NCI-H526 treated with DMSO at 0.1 percent for 48 hours (cell line): ENCODE data around the gene CCNYL1.
"Not testable (repeated sequence)": the region's sequence is repeated elsewhere in the genome, so short reads cannot be mapped to it uniquely, and the experiment has no call there.

ENCODE experiments used
- DNase-seq: peaks from one replicate; lab custom pipeline; 2025; lab: John Stamatoyannopoulos, UW

Gene CCNYL1

DNA sequence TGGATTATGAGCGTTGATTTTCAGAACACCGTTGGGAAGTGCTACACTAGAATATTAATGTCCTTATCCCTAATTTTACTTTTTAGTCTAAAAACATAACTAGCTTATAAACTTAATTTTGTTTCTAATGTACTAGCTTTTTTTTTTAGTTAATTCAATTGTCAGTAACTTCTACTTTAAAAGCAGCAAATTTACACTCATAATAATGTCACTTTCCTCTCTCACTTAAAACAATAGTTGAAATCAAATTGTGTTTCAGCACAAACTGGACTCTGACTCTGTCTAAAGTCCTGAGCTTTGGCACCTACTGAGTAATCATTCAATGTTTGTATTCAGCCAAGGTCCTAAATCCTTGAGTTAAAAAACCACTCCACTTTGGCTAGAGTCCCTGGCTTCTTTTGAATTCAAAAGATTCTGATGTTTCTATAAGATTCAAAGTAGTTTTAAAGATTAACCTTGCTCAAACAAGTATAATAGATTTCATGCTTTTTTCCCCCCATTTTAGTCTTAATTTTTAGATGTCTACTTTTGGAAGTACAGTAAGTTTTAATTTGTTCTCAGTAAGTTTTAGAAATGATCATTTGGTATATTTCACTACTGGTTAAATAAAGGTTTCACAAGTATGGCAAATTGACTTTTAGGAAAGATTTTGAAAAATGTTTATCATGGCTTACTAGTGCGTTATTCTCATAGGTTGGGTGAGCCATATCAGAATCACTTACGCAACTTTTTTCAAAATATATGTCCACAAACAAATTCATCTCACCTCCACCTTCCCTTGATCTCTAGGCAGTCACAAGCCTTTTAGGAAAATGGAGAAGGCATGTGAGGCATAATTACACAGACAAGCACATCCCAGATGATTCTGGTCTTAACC is 23.4 kb downstream of the CCNYL1 start:
- DNase-seq, result no peak

DNA sequence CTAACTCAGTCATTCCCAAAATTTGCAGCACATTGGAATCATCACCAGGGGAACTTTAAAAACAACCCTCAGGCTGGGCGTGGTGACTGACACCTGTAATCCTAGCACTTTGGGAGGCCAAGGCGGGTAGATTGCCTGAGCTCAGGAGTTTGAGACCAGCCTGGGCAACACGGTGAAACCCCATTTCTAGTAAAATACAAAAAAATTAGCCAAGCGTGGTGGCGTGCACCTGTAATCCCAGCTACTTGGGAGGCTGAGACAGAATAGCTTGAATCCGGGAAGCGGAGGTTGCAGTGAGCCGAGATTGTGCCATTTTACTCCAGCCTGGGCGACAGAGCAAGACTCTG is 24.0 kb downstream of the CCNYL1 start:
- not testable (repeated sequence) for DNase-seq

DNA sequence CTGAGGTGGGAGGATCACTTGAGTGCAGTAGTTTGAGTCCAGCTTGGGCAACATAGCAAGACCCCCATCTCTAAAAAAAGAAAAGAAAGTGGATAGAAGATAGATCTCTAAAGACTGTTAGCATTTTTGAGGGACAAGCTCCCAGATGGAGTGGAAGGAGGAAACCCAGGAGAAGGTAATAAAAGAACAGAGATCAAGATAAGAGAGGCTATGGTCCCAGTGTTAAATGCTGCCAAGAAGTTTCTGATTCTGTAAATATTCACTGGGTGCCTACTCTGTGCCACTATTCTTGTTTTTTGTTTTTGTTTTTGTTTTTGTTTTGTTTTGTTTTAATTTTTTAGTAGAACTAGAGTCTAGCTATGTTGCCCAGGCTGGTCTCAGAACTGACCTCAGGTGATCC is 32.1 kb downstream of the CCNYL1 start:
- no peak for DNase-seq

DNA sequence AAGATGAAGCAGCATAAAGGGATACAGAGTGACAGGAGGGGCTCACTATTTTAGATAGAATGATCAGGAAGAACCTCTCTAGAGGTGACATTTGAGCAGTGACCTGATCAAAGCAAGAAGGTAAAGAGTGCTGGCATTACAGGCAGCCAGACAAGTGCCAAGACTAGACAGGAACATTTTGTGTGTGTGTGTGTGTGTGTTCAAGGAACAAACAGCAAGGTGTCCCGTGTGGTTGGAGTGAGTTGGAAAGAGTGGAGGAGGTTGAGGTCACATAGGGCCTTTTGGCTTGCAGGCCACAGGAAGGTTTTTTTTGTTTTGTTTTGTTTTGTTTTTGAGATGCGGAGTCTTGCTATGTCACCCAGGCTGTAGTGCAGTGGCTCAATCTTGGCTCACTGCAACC is 32.6 kb downstream of the CCNYL1 start:
- no peak for DNase-seq

DNA sequence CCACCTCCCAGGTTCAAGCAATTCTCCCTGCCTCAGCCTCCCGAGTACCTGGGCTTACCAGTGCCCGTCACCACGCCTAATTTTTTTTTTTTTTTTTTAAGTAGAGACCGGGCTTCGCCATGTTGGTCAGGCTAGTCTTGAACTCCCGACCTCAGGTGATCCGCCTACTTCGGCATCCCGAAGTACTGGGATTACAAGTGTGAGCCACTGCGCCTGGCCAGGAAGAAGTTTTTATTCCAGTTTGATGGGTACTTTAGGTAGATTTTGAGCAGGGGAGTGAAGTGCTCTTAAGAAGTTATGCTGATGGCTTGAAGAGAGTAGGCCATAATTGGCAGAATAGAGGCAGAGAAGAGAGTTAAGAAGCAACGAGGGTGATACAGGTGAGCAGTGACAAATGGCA is 33.0 kb downstream of the CCNYL1 start:
- no peak for DNase-seq

DNA sequence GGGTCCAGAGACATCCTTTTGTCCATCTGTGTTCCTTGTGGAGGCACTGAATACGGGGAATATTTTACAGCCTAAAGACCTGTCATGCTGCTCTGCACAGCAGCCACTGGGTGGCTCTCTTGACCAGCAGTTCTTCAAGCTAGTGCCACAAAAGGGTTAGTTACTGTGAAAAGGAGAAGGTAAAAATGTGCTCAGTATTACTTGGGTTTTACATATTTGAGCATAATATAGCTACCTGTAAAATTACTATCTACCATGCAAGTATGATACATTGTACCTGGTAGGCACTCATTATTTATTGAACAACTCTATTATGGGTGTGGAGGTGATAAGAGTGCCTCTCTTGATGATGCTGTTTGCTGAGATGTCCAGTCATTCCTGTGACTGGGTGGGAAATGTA is 34.7 kb downstream of the CCNYL1 start:
- peak; percentile 23 for DNase-seq

DNA sequence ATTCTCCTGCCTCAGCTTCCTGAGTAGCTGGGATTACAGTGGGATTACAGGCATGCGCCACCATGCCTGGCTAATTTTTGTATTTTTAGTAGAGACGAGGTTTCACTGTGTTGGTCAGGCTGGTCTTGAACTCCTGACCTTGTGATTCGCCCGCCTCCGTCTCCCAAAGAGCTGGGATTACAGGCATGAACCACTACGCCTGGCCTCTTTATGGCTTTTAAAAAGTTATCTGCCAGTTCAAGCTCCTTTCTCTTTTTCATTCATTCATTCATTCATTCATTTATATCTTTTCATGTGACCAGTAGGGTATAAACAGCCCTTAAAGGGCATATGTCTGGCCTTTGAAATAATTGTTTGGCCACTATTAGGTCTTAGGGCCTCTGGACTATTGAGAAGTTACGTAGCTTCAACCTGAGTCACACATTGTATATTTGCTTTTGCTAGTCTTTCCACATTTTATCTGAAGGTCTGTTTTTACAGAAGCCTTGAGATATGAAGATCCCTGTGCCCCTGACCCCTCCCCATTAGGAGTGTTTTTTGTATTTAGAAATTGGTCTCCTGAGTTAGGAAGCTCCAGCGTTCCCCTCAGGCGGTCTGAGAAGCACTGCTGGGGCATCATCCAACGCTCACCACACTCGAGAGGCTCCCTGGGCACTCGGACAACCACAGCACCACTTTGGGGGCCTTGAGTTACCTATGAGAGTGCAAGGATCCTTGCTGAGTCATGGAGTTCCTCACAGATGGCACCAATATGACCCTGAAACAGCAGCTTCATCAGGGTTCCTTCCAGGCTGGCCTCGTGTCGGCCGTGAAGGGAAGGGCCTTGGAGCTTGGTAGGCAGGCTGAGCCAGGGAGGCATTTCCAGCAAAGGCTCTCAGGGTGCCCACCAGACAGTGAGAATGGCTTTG is 36.5 kb downstream of the CCNYL1 start:
- DNase-seq, result no peak

DNA sequence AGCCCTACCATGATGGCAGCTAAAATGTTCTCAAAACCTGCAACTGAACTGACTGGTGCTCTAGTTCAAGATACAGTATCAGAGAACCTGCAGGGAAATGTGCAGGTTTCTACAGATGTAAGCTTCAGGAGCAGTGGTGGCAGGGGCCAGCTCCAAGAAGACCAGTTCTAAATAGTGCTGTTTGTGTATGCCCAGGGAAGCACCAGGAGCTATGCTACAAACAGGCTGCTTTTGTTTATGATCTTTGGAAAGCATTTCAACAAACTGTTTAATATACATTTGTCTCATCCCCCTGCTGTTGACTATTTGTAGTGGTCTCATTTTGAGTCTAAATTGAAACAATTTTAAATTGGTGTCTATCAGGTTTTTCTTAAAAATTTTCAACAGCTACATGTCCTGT is 37.6 kb downstream of the CCNYL1 start:
- no peak for DNase-seq

DNA sequence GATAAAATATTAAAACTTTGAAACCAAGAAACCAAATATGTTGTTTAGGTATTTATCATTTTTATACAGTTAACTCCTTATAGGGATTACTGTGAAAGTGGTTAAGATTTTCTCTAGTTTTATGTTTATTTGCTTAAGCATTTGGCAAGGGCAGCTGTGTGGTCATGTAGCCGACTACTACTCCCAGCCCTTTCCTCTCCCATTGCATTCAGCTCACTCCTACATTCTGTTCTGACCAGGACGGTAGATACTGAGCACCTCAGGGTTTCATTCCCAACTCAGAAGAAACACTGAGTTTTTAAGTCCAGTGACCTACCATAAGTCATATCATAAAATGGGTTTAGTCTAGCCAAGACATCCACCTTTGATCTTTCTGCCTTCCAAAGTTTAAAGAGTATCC is 38.4 kb downstream of the CCNYL1 start:
- no peak for DNase-seq

DNA sequence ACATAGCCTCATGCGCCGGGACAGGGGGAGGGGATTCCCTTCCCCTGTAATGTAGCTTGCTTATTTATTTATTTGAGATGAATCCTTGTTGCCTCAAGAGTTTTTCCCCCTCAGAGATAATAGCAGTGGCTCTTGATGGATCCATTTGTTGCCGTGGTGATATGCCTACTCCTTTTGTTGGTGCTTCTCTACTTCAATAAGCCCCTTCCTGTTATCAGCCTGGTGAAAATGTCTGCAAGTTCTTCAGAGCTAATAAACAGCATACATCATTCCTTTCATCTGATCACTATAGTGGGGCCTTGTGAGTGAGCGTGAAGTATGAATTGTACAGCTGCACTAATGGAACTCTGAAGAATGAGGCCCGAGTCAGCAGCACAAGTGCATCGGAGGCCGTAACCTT is 38.9 kb downstream of the CCNYL1 start:
- DNase-seq, result no peak

DNA sequence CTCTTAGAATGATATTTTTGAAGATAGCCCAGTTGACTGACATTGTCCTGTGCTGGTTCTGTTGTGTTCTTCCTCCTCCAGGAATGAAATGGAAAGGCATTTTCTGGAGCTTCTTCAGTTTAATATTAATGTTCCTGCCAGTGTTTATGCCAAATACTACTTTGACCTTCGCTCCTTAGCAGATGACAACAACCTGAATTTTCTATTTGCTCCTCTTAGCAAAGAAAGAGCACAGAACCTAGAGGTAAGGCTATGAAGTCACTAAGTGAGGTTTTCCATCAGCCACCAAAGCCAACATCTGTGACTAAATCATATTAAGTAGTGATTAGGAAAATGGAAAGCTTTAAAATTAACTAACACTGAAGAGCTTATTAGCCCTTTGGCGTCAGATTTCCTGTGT is 39.4 kb downstream of the CCNYL1 start:
- DNase-seq, result no peak

DNA sequence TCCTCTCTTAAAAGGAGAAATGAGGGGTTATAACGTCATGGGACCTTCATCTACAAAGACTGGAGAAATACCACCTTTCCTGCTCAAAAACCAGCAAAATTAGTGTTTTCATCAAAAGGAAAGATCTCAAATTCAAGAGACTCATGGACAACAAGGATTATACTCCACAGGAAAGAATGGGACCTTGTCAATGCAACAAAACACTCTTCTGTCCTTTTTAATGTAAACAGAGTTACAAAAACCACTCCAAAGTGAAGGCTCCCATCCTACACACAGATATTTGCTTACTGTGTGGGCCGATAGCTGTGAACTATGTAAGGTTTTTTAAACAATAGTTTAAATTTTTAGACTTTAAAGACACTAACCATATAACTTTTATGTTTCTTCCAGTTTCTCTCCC is 42.2 kb downstream of the CCNYL1 start:
- DNase-seq, result not testable (repeated sequence)

DNA sequence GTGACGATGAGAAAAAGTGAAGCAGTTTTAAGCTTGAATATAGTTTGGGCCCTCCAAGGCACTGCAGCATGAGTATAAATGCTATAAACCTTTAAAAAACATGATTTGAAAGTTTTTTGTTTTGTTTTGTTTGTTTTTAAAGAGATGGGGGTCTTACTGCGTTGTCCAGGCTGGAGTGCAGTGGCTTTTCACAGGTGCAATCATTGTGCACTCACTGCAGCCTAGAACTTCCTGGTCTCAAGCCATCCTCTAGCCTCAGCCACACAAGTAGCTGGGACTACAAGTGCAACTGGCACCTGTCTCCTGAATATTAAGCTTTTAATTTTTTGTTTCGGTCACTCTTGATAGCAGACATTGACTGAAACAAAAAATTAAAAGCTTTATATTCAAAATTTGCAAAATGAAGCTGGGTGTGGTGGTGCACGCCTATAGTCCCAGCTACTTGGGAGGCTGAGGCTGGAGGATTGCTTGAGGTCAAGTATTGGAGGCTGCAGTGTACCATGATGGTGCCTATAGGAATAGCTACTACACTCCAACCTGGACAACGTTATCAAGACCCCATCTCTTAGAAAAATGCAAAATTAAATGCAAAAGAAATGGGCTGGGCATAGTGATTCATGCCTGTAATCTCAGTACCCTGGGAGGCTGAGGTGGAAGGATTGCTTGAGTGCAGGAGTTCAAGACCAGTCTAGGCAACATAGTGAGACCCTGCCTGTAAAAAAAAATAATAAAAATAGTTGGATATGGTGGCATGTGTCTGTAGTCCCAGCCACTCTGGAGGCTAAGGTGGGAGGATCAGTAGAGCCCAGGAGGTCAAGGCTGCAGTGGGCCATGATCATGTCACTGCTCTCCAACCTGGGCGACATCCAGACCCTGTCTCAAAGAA is 43.3 kb downstream of the CCNYL1 start:
- no peak for DNase-seq

DNA sequence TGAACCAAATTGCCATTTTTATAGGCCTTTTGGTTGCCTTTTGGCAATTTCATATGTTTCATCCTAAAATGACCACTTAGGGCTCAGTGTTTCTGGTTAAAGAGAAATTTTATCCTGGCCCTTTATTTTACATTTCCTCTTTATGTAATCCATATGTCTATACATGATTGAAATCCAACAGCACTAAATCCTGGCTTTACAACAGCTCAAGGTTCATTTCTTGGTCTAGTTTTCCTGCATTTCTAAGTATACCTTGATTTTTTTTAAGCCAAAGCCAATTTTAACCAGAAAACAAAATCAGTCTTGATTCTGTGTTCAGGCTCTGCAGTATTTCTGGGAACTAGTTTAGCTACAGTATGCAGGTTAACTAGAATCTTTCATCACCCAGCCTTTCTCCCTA is 46.6 kb downstream of the CCNYL1 start:
- DNase-seq, result no peak

DNA sequence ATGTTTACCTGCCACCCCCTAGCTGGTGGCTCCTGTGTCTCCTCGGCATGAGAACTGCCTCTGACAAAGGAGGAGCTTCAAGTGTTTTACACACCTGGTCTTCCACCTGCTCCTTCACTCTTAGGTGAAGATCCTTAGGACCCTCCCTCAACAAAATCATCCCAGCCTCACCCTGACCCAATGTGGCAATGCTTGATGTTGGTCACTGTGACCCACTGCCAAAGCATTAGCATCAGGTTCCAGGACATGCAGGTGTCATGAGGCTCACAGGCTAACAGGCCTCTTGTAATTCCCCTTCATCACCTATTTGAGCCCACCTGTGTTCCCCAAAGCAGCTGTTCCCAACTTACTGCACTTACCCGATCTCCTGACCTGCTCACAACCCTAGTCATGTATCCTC is 48.5 kb downstream of the CCNYL1 start:
- DNase-seq, result no peak

DNA sequence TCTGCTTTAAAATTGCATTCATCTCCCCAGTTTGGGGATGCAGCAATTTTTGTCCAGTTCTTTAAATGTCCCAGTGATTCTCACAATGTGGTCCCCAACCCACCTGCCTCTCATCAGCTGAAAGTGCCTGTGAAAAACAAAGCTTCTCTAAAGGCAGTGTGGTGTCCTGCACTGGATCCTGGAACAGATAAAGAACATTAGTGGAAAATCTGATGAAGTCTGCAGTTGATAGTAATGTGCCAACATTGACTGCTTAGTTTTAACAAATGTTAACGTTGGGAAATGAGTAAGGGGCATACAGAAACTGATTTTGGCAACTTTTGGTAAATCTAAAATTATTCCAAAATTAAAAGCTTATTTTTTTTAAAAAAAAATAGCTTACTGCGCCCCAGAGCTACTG is 49.0 kb downstream of the CCNYL1 start:
- DNase-seq, result no peak

DNA sequence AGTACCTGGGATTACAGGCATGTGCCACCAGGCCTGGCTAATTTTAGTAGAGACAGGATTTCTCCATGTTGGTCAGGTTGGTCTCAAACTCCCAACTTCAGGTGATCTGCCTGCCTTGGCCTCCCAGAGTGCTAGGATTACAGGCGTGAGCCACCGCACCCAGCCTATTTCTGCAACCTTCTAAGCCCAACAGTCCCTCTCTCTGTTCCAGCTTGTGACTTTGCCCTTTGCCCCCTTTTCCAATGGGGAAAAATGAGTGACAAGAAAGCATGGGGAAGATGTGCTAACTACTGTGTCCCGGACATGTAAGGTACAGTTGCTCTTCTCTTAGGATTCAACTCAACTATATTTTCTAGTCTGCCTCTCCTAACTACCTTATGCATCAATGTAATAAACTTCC is 50.0 kb downstream of the CCNYL1 start:
- DNase-seq, result not testable (repeated sequence)

DNA sequence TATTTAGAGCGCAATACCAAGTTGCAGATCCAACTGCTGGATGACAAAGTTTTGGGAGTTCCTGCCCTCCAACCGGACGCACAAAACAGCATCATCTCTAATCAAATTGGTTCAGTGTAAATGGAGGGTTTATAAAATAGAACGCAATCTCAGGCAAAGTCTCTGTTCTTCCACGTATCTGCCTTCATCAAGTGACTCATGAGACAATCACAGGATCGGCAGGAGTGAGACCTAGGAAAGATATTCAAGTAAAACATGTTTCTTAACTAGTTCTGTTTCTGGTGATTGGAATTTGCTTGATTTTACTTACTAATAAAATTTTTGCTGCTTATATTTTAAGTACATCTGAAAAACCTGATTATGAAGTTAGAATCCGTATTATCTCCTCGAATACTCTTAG is 50.7 kb downstream of the CCNYL1 start:
- DNase-seq, result no peak

DNA sequence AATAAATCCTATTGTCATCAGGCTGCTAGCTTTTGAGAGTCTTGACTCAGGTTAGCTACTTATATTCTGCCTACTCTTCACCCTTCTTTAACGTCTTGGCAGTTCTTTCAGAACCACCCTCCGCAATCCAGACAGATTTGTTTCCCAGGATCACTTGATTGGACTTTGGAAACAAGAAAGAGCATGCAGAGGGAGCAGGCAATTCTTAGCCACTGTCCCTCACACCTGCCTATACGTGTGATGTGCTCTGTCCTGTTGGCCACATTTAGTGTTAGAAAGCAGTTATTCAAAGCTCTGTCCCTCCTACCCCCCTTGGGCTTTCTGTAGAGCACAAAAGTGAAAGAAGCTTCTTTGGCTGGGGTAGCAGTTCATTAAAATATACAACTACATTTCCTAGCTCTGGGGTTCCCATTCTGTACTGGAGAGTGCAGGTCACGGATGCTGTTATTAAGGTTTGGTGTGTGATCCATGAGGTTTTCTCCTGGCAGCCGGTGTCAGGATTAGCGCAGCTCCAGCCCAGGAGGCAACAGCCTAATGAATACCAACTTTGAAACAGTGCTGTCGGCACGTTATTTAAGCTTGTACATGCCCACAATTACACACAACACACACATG is 52.0 kb downstream of the CCNYL1 start:
- no peak for DNase-seq

DNA sequence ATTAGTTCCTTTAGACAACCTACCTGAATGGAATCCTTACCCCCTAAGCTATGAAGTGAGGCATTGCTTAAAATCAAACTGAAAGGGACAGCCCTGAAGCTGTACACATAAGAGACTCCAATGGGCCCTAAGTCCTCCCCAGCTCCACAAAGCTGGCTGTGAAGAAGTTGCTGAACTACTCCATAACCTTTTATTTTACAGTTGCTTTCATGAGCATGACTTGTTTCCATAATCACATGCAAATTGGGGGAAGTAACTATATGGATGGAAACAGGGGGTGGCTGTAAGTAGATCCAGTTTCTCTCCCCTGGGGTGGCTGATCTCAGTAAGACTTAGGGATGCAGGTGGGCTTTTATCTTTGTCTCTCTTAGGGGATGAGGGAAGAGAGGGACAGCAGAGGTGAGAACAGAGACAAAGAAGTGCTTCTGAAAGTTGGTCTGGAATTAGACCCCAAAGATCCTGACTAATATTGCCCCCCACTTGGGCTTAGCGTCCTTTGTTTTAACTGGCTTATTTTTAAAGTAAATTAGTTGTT is 52.7 kb downstream of the CCNYL1 start:
- peak; percentile 75 for DNase-seq

DNA sequence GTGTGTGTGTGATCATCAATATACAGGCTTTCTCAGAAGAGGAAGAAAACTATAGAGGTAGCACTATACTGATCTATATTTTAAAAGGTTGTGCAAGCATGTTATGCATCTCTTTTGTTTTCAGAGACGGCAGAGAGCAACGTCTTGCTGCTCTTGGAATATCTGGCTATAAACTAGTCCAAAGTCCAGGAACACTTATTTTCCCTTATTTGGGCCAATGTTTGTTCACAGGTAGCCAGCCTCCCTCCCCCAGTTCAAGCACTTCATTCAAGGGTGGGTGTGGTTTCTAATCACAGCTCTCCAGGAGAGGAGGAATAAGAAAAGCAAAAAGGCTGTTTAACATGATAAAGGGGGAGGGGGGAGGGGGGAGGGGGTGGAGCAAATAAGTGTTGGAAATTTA is 54.1 kb downstream of the CCNYL1 start:
- peak; percentile 59 for DNase-seq
